Stimulated activated CD8-positive, alpha-beta memory T cell treated with anti-CD3 and anti-CD28 coated beads, Interleukin-12 subunit alpha, Interleukin-12 subunit beta, amount 100 ng/mL, for 4 hours (primary cell): ENCODE data around the gene UBE2QL1.

Source experiments
- DNase-seq: peaks from one replicate; pipeline ENCODE4 v3.0.0-alpha.2; 2020; ENCODE audit warnings: low read depth

UBE2QL1 gene

DNA sequence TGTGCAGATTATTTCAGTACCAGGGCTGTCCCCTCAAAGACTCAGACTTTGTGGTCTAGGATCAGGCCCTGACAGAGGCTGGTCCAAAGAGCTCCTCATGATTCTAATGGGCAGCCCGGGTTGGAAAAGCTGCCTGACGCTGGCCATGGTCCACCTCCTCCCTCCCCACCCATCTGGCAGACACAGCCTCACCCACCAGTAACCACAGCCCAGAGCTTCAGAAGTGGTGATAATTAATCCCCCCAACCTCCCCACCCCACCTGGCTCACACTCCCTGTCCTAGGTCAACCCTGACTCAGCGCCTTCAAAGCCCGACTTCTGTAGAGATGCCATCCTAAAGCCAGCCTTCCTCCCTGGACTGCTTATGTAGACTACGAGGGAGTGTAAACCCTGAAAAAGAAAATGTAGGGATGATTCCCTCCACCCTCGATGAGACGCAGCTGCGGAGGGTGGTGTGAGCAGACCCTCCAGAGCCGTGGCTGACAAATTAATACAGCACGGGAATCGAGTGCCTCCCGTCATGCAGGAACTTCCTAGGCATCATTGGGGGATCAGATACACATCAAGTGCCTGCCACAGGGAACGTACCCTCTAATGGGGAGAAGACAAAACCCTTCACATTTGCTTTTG lies 7.0 kb downstream of the UBE2QL1 start:
- no peak for DNase-seq

DNA sequence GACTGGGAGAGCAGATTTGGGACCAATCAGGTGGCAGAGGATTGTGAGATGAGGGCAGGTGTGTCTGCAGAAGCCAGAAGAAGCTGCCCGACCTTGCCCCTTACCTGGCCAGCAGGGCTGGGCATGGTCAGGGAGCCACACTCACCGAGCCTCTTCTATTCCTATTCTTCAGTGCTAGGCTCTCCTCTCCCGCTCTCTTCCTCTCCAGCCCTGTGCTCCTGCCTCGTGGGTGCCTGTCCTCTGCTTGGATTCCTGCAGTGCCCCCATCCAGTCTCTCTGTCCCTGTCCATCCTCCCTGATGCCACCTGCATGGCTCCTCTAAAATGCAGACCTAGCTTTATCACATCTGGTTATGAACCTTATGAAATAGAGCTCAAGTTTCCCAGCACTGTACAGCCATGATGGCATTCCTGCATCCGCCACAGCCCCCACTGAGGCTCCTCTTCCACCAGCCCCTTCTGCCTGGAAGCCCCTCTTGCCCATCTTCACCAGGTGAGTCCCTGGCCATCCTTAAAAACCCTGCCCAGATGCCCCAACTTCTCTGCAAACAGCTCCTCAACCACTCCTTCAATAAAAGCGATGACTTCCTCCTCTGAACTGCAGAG lies 8.2 kb downstream of the UBE2QL1 start:
- no peak for DNase-seq

DNA sequence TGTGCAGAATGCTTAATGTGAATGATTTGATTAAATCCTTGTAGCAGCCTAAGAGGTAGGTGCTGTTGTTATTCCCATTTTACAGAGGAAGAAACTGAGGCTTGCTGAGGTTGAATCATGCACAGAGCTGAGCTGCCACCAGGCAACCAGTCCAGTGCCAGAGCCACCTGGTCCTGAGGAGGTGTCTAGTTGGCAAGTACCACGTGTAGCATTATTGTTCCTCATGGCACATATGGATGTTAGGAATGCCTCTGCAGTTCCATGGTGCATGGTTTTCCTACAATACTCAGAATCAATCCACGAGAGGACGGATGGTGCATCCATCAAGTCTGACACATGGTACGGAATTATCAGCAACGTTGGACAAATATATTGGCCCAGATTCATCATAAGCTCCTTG lies 8.9 kb downstream of the UBE2QL1 start:
- no peak for DNase-seq

DNA sequence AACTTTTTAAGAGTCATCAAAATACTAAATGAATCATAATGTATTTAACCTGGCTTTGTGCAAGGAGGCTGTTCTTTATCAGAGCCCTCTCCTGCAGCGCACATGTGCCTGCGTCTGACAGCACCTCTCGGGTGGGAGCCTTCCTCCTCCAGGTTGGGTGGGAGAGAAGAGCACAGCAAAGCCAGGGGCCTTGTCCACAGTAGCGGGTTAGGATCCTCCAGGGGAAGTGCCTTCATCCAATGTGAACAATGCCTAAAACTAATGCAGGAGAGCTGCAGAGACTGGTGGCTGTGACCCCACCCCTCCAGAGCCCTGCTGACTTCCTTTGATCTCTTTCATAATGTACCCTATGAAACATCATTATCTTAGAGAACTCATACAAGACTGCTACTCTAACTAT lies 10.2 kb downstream of the UBE2QL1 start:
- no peak for DNase-seq

DNA sequence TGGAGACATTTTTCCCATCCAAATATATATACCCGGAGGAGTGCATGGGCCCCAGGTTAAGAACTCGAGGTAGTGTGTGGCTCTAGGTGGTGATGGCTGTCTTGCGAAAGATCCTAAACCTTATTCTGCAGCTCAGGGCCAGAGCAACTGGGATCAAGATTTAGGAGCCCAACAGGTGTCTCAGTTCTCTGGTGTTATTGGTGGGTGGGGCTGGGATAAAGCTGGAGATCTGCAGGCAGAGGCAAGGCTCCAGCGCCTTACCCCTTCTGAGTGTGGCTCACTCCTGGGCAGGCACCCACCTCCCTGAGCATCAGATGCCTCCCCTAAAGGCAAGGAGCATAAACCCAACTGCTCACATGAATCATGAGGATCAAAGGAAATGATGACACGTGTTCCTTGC lies 11.2 kb downstream of the UBE2QL1 start:
- DNase-seq: no peak

DNA sequence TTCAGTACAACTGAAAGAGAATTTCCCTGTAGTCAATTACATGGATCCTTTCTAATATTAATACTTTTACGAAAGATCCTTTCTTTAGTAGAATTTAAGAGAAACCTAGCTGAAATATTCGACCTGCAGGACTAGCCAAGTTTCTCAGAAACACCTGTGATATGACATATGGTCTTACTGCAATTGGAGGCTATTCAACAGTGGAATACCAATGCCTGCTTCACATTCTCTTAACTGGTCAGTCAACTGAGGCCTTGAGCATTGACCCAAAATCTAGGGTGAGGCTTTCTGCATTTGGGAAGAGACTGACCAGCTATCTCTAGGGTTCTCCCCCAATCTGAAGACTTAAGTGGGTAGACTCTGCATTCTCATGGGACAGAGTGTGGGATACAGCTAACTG lies 12.3 kb downstream of the UBE2QL1 start:
- no peak for DNase-seq

DNA sequence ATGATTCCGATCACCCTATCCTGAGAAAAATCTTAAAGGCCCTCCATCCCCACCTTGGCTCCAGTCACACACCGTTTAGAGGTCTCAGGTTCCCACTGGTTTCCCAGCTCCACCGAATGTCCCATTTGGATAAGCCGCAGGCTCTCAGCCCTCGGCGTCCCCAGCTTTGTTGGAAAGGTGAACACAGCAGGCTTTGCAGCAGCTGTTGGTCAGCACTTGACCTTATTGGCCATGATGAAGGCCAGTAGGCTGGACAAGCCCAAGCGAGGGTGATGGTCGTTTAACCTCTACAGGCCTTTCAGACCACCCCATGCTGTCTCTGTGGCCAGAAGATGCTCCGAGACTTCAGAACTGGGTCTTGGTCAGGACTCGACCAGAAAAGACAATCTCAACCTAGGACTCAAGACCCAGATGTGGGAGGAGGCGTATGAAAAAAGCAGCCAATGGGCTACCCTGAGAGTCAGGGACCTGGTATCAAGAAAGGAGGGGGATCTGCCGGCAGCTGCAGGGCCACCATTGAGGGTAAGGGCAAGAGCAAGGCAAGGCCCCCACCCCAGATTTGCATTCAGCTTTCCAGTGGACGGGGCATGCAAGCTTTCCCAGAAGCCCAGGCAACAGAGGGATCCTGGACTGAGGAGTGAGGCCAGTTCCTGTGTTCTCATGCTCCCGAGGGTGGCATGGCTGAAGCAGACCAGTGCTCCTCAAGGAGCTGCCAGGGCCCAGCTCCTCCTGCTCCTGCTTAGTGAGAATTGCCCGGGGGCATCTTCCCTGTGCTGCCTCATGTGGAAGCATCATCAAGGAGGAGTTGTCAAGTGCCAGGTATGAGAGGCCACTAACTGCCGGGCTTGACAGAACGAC lies 13.4 kb downstream of the UBE2QL1 start:
- DNase-seq: no peak

DNA sequence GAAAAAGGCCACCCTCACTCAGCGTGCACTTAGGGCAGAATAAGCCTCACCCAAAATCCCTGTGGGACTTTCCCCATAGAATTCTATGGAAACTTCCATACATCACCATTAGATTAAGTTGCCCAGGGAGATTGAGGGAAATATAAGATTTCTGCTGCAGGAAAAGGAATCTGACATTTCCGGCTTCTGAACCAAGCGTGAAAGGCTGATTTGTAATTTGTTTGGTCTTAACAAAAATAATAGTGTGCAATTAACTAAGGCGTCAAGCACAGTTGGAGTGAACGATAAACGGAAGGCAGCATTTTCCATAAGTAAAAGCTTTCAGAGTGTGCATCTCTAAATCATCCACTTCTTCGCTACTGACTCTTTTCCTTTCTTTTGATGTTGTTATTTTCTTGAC lies 14.0 kb downstream of the UBE2QL1 start:
- no peak for DNase-seq

DNA sequence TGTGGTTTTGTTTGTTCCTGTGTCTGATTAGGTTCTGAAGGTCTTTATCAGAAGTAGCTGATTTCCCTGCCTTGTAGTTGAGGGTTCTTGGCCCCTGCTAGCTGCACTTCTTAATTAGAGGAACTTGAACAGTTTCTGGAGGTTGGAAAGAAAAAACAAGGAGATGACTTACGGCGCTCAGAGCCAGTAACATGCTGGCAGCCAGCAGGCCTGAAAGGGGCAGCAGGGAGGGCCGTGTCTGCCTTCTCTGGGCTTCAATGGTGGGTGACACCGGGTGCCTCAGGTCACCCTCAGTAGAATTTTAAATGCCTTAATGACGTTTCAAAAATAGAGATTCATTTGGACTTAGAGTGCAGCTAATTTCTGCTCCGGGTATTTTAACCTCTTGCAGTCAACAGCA lies 15.8 kb downstream of the UBE2QL1 start:
- no peak for DNase-seq

DNA sequence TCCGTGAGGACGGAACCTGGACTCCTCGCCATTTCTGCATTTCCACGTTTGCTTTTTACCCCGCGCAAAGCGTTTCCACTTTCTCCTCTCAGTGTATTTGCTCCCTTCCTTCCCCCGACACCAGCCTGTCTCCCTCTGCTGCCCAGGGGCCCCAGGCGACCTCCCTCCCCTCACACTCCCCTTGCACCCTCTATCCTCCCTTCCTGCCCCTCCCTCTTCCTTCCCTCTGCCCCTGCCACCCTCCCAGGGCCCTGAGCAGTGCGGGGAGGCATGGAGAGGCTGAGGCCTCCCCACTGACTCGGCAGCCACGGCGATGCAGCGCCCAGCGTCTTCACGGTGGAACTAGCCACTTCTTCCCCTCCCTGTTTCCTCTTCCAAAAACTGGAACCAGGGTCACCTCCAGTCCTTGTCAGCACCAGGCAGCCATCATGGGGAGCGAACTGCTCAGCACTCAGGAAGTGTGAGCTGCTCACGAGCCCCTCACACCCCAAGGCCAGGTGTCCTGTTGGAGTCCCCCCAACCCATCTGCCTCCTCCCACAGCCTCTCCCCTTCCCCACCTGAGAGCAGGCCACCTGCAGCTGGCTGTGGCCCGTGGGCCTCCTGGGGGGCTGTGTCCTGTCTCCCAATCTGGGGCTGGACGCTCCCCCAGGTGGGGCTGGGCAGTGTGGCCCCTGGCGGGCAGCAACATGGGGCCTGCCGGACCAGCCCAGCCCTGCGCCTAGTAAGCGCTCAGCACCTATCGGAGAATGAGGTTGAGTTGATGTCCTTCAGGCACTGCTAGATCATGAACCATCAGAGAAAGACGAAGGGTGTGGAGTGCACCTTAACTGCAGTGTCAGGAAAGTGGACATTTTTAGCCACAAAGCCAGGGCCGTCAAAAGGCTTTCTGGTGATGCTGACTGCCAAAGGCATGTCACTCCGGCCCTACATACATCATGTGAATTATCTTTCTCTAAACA lies 17.5 kb downstream of the UBE2QL1 start:
- DNase-seq: no peak

DNA sequence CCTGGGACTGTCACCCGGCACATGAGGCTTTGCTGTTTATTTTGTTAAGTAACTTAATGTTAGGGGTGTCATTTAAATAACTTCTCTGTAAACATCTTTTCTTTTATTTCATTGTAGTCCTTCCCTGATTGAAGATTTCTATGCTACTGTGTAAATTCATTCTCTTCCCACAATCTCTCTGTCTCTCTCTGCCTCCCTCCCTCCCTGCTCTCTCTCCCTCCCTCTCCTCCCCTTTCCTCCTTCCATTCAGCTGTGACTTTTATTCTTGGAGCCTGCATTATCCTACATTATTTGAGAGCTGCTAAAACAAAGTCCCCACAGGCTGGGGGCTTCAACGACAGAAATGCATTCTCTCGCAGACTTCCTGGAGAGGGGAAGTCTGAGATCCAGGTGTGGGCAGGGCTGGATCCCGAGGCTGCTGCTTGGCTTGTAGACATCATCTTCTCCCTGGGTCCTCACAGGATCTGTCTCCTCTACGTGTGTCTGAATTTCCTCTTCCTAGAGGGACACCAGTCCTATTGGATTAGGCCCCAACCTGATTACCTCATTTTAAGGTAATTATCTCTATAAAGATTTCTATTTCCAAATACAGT lies 18.4 kb downstream of the UBE2QL1 start:
- no peak for DNase-seq

DNA sequence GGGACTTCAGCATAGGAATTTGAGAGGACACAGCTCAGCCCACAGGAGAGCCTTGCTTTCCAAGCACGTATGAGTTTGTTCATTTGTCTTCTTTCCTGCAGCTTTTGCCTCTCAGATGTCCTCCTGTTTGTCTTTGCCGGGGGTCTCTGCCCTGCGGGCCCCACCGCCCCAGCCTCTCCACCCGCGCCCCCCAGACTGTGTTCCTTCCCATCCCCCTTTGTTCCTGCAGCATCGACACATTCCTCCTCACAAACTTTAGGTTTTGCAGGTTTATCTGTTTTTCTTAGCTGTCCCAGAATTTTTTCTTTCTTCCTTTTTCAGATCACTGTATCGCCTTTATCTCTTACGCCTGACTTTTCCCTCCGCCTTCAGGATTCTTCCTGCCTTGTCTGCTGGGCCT lies 18.9 kb downstream of the UBE2QL1 start:
- no peak for DNase-seq

DNA sequence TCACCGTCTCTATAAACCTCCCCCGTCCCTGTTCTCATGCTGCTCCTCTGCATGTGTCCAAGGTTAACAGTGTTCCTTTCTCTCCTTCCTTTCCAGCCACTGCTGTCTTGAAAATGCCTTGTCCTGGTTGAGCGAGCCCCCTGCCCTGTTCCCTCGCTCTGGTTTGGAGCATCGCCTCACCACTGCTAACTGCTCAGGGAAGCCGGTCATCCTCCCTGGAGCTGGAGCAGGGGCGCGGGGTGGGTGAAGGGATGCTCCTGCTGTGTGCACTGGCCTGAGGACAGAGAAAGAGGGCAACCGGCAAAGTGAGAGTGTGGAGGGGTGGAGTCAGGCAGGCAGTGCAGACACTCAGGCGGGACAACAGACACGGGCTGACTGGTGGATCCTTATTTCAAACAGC lies 19.4 kb downstream of the UBE2QL1 start:
- no peak for DNase-seq

DNA sequence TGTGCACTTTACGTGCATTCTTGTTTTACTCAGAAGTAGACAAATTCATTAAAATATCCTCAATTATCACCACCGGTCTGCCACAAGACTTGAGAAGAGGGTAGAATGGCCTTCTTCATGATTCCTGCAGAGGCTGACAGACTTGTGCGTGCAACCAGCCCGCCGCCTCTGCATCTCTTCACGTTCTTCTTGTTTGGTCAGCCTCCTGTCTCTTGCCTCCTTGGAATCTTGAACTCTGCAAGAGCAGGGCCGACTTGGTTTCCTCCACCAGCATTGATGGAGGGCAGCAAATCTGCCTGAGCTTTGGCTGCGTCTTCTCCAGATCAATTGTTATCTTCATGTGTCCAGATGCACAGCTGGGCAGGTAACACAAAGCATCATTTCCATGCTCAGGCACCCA lies 20.2 kb downstream of the UBE2QL1 start:
- no peak for DNase-seq

DNA sequence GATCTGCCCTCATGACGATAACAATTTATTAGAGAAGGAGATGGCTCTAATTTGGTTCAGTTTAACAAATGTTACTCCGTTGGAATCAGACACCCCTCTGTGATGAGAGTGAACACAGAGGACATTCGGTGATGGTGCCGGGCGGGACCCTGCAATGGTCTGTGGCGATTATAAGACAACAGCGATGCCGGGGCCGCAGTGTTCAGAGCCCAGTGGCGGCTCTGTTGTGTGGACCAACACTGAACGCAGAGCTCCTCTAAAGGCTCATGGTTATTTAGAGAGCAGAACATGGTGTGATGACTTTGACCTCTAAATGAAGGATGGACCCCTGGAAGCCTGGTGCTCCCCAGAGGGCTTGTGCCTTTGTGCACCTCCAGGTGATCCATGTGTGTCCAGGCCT lies 21.2 kb downstream of the UBE2QL1 start:
- DNase-seq: no peak

DNA sequence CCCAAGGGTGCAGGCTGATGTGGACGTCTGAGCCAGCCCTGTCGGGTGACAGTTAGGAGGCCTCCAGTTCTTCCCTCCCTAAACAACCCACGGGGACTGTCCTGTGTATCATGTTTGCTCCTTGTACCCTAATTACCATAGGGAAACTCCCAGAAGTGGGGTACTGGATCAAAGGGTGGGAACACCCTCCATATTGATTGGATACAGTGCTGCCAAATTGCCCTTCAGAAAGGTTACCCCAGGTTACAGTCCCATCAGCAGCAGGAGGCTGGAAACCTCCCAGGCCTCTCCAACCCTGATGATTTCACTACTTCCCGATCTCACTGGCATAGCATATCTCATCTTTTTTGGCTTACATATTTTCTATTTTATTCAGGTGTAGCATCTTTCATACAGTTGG lies 22.0 kb downstream of the UBE2QL1 start:
- DNase-seq: no peak

DNA sequence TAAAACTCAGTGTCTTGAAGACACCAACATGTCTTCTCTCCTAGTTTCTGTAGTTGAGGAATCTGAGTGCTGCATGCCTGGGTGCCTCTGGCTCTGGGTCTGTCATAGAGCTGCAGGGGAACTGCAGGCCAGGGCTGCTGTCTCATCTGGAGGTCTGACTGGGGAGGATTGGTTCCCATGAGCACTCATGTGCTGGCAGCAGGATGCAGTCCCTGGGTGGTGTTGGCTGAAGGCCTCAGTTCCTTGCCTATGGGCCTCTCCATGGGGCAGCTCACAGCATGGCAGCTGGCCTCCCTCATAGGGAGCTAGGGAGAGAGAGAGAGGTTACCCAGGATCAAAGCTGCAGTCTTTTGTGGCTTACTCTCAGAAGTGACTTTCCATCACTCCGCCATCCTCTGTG lies 22.6 kb downstream of the UBE2QL1 start:
- DNase-seq: no peak

DNA sequence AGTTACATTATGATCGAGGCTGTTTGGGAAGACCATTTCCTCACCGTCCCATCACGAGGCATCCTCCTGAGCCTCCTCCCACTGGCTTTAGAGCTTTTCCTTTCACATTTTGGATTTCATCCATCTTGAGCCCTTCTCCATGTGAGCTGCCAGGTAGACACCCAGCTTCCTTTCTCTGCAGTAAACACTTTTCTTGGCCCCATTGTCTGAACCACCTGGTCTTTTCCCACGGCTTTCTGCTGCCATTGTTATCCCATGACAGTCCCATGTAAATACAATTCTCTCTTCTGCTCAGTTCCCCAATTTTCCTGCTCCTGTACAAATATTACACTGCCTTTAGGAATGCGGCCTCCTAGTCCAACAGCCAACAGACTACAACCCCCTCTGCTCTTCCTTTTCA lies 24.1 kb downstream of the UBE2QL1 start:
- no peak for DNase-seq

DNA sequence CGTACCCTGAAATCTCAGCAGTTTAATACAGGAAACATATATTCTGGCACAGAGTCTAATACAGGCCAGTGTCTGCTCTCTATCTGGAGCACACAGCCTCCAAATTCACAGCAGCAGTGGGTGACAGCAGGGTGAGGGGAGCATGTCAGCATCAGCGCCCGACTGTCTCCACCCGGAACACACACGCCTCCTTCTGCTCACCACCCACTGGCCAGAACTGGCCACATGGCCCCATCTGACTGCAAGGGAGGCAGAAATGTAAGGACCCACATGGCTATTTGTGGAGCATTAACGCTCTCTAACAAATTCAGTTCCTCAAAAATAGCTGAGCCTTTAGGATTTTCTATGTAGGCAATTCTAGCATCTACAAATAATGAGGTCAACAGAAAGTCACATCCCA lies 24.6 kb downstream of the UBE2QL1 start:
- DNase-seq: no peak

DNA sequence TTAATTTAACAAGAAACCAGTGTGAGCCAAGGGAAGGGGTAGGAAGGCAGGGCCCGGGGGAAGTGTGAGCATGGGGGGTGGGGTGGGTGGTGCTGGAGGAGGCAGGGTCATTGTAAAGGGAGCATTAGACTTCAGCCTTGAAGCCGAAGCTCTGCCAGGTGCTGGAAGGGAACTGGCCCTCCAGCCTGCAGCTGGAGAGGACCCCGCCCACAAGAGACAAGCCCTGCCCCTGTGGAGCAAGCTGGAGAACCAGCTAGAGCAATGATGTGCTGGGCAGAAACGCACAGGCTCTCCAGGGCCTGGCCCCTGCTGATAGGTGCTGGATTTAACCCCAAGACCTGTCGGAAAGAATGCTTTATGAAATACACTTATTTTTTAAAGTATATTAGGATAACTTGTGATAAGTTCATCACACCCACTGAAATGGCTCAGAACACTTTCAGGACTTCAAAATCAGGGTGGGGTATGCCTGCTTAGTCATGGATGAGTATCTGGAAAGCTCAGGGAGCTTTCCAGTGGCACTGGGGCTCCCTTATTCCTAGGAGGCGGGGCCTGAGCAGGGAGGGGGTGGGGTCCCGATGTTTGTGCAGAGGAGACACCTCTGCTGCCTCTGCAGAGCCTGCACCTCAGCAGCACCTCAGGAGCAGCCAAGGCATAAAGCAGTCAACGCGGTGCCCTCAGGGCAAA lies 27.1 kb downstream of the UBE2QL1 start:
- no peak for DNase-seq

DNA sequence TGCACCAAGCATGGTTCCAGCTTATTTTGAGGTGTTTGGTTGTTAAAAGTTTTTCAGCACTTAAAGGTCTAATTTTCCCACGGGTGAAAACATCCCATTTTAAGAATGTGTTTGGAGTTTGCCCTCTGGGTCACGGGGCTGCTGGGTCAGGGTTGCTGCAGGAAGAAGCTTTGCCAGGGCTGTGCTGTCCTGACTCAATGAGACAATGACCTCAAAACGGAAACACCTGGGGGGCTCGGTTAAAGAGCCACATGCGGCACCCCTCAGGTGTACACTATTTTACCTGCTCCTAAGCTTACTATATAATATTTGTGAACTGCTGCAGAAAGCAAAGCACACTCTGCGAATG lies 27.6 kb downstream of the UBE2QL1 start:
- DNase-seq: no peak
